GM21723 (cell line): ENCODE results near the gene INSYN2A.

Source experiments
- ATAC-seq: cut with Tn5 transposase; IDR thresholded peaks from one replicate; pipeline ENCODE4 v1.9.1; 2021; ENCODE audit warnings: mild to moderate bottlenecking, moderate library complexity; ENCODE audit not compliant: unreplicated experiment

The INSYN2A gene

GRCh38 chr10:127196282-127197153 lies at the start of gene INSYN2A:
Gene INSYN2A, minus strand, starts transcription at chr10:127196591. Its CDS starts 20,196 bp downstream, at chr10:127176395.
- no peak for ATAC-seq

GRCh38 chr10:127245456-127245855 lies 49.1 kb upstream of the INSYN2A start:
- ATAC-seq, result no peak

GRCh38 chr10:127243490-127244272 lies 47.3 kb upstream of the INSYN2A start:
- no peak for ATAC-seq

- no peak for ATAC-seq
These were observed 46.5 kb upstream of the INSYN2A start for GRCh38 chr10:127242914-127243313.

GRCh38 chr10:127236266-127236665 lies 39.9 kb upstream of the INSYN2A start:
- ATAC-seq, result no peak

- no peak for ATAC-seq
These were observed 38.0 kb upstream of the INSYN2A start for GRCh38 chr10:127234306-127234800.

- no peak for ATAC-seq
These were observed 31.9 kb upstream of the INSYN2A start for GRCh38 chr10:127228195-127228787.

- ATAC-seq, result no peak
These were observed 31.3 kb upstream of the INSYN2A start for GRCh38 chr10:127227663-127228062.

GRCh38 chr10:127227027-127227426 lies 30.6 kb upstream of the INSYN2A start:
- ATAC-seq, result no peak

GRCh38 chr10:127221281-127221680 lies 24.9 kb upstream of the INSYN2A start:
- no peak for ATAC-seq

- no peak for ATAC-seq
These were observed 22.3 kb upstream of the INSYN2A start for GRCh38 chr10:127218658-127219057.

GRCh38 chr10:127216786-127217185 lies 20.4 kb upstream of the INSYN2A start:
- no peak for ATAC-seq

GRCh38 chr10:127216274-127216673 lies 19.9 kb upstream of the INSYN2A start:
- no peak for ATAC-seq

GRCh38 chr10:127215866-127216265 lies 19.5 kb upstream of the INSYN2A start:
- no peak for ATAC-seq

- ATAC-seq, result no peak
These were observed 14.6 kb upstream of the INSYN2A start for GRCh38 chr10:127210936-127211466.

- ATAC-seq, result no peak
These were observed 10.7 kb upstream of the INSYN2A start for GRCh38 chr10:127207081-127207480.

- ATAC-seq, result no peak
These were observed 6.7 kb upstream of the INSYN2A start for GRCh38 chr10:127203067-127203466.

- ATAC-seq, result no peak
These were observed 4.3 kb upstream of the INSYN2A start for GRCh38 chr10:127200646-127201045.

GRCh38 chr10:127198721-127199120 lies 2.3 kb upstream of the INSYN2A start:
- no peak for ATAC-seq

- no peak for ATAC-seq
These were observed 1.9 kb upstream of the INSYN2A start for GRCh38 chr10:127198307-127198706.

- ATAC-seq, result no peak
These were observed 702 bp upstream of the INSYN2A start for GRCh38 chr10:127197154-127197432.
